Measurements from ENCODE around the gene SCGB3A1. TPM values are rescaled to one million over a fixed set of nuclear protein-coding genes. Genes with fewer than 3 reads are reported as not detected.

SCGB3A1 gene
- total RNA-seq, 2 donors from 2014 or later: not detected

GRCh38 chr5:180626661-180627385, 35.5 kb upstream of the SCGB3A1 start:
- no peak for DNase-seq (ENCODE audit: low spot score)

GRCh38 chr5:180625791-180626660, 34.7 kb upstream of the SCGB3A1 start:
- intact Hi-C loops (cut with DNase I): no loop called here
- no peak for DNase-seq (ENCODE audit: low spot score)

More at GRCh38 chr5:180626661-180627385, 35.5 kb upstream of the SCGB3A1 start:
- intact Hi-C loops (cut with DNase I): no loop called here

- no peak for DNase-seq (ENCODE audit: low spot score)
- intact Hi-C loops (cut with DNase I): no loop called here
Measured at GRCh38 chr5:180625125-180625790, 34.0 kb upstream of the SCGB3A1 start.

GRCh38 chr5:180624587-180624986, 33.3 kb upstream of the SCGB3A1 start:
- intact Hi-C loops (cut with DNase I): no loop called here

GRCh38 chr5:180623844-180624243, 32.5 kb upstream of the SCGB3A1 start:
- intact Hi-C loops (cut with DNase I): no loop called here
- DNase-seq (ENCODE audit: low spot score): no peak

More at GRCh38 chr5:180624587-180624986, 33.3 kb upstream of the SCGB3A1 start:
- DNase-seq (ENCODE audit: low spot score): no peak

- DNase-seq (ENCODE audit: low spot score): no peak
- intact Hi-C loops (cut with DNase I): no loop called here
Measured at GRCh38 chr5:180623411-180623834, 32.1 kb upstream of the SCGB3A1 start.

GRCh38 chr5:180622910-180623309, 31.6 kb upstream of the SCGB3A1 start:
- intact Hi-C loops (cut with DNase I): no loop called here
- no peak for DNase-seq (ENCODE audit: low spot score)

GRCh38 chr5:180621311-180621710, 30.0 kb upstream of the SCGB3A1 start:
- intact Hi-C loops (cut with DNase I): no loop called here
- DNase-seq (ENCODE audit: low spot score): no peak

- intact Hi-C loops (cut with DNase I): no loop called here
- DNase-seq (ENCODE audit: low spot score): no peak
Measured at GRCh38 chr5:180620014-180620413, 28.7 kb upstream of the SCGB3A1 start.

- DNase-seq (ENCODE audit: low spot score): no peak
- intact Hi-C loops (cut with DNase I): no loop called here
Measured at GRCh38 chr5:180619563-180619915, 28.2 kb upstream of the SCGB3A1 start.

- DNase-seq (ENCODE audit: low spot score): no peak
- intact Hi-C loops (cut with DNase I): no loop called here
Measured at GRCh38 chr5:180618829-180619562, 27.7 kb upstream of the SCGB3A1 start.

- DNase-seq (ENCODE audit: low spot score): no peak
- intact Hi-C loops (cut with DNase I): no loop called here
Measured at GRCh38 chr5:180618487-180618828, 27.2 kb upstream of the SCGB3A1 start.

- intact Hi-C loops (cut with DNase I): no loop called here
- DNase-seq (ENCODE audit: low spot score): no peak
Measured at GRCh38 chr5:180613814-180614188, 22.5 kb upstream of the SCGB3A1 start.

- intact Hi-C loops (cut with DNase I): no loop called here
- no peak for DNase-seq (ENCODE audit: low spot score)
Measured at GRCh38 chr5:180613188-180613813, 22.0 kb upstream of the SCGB3A1 start.

- no peak for DNase-seq (ENCODE audit: low spot score)
- intact Hi-C loops (cut with DNase I): no loop called here
Measured at GRCh38 chr5:180612683-180613082, 21.4 kb upstream of the SCGB3A1 start.

- intact Hi-C loops (cut with DNase I): no loop called here
Measured at GRCh38 chr5:180611140-180611850, 20.0 kb upstream of the SCGB3A1 start.

GRCh38 chr5:180609817-180610550, 18.7 kb upstream of the SCGB3A1 start:
- DNase-seq (ENCODE audit: low spot score): no peak
- intact Hi-C loops (cut with DNase I): no loop called here

More at GRCh38 chr5:180611140-180611850, 20.0 kb upstream of the SCGB3A1 start:
- DNase-seq (ENCODE audit: low spot score): no peak

- intact Hi-C loops (cut with DNase I): no loop called here
- no peak for DNase-seq (ENCODE audit: low spot score)
Measured at GRCh38 chr5:180609386-180609785, 18.1 kb upstream of the SCGB3A1 start.
